Measurements from ENCODE around the gene POLR3C. TPM values are rescaled to one million over a fixed set of nuclear protein-coding genes. Genes with fewer than 3 reads are reported as not detected.
A peak's percentile ranks its signal among the peaks of the same experiment; 100 is the strongest.

POLR3C gene
- total RNA-seq, 1 experiment from 2014 or later, result 29.3 TPM

GRCh38 chr1:145868232-145868631, 44.2 kb downstream of the POLR3C start:
- CTCF ChIA-PET, result interaction anchor here (1.7 kb wide), 1 partner anchor 9 kb away, joined by 5 read pairs; the partner anchor contains the start of gene PIAS3
- DNase-seq, result no peak
- Mint-ChIP-seq H3K4me3 (ENCODE audit: low read depth, unreplicated experiment) (no peak overlapping the region), H3K27ac (ENCODE audit: unreplicated experiment) (no peak overlapping the region), H3K27me3 (ENCODE audit: unreplicated experiment) (peaks cover 48% of the 10 kb centered on the region), H3K4me1 (ENCODE audit: low read depth, unreplicated experiment) (no peaks in the 10 kb centered on the region), H3K36me3 (ENCODE audit: insufficient read depth, unreplicated experiment) (peaks cover 6% of the 10 kb centered on the region), H3K9me3 (ENCODE audit: low read depth, unreplicated experiment) (no peaks in the 10 kb centered on the region)
- BruUV-seq (replicated peaks), result no TSS peak
- intact Hi-C loops (cut with micrococcal nuclease; ENCODE audit: unreplicated experiment), result no loop called here
- no peak for TF ChIP-seq CTCF (IDR thresholded peaks at IDR 0.05; ENCODE audit: unreplicated experiment)

- no peak for TF ChIP-seq CTCF (IDR thresholded peaks at IDR 0.05; ENCODE audit: unreplicated experiment)
- CTCF ChIA-PET, result no interaction called here
- H3K4me3 Mint-ChIP-seq (ENCODE audit: low read depth, unreplicated experiment), result no peak overlapping the region
- BruUV-seq (replicated peaks), result no TSS peak
- no peak overlapping the region for H3K27ac Mint-ChIP-seq (ENCODE audit: unreplicated experiment)
- DNase-seq, result no peak
- H3K9me3 Mint-ChIP-seq (ENCODE audit: low read depth, unreplicated experiment), result no peaks in the 10 kb centered on the region
- peaks cover 30% of the 10 kb centered on the region for H3K27me3 Mint-ChIP-seq (ENCODE audit: unreplicated experiment)
- intact Hi-C loops (cut with micrococcal nuclease; ENCODE audit: unreplicated experiment), result no loop called here
- H3K4me1 Mint-ChIP-seq (ENCODE audit: low read depth, unreplicated experiment), result peaks cover 8% of the 10 kb centered on the region
- H3K36me3 Mint-ChIP-seq (ENCODE audit: insufficient read depth, unreplicated experiment), result no peaks in the 10 kb centered on the region
These were observed 48.3 kb downstream of the POLR3C start for GRCh38 chr1:145871994-145872924.

GRCh38 chr1:145874646-145875045, 50.6 kb downstream of the POLR3C start:
- H3K4me1 Mint-ChIP-seq (ENCODE audit: low read depth, unreplicated experiment), result peaks cover 31% of the 10 kb centered on the region
- CTCF ChIA-PET, result no interaction called here
- H3K27me3 Mint-ChIP-seq (ENCODE audit: unreplicated experiment), result peaks cover 15% of the 10 kb centered on the region

GRCh38 chr1:145877923-145878486, 54.0 kb downstream of the POLR3C start:
- Mint-ChIP-seq H3K27ac (ENCODE audit: unreplicated experiment) (peak overlapping the region; percentile 71), H3K36me3 (ENCODE audit: insufficient read depth, unreplicated experiment) (peaks cover 6% of the 10 kb centered on the region), H3K27me3 (ENCODE audit: unreplicated experiment) (peaks cover 13% of the 10 kb centered on the region), H3K9me3 (ENCODE audit: low read depth, unreplicated experiment) (no peaks in the 10 kb centered on the region), H3K4me1 (ENCODE audit: low read depth, unreplicated experiment) (peaks cover 40% of the 10 kb centered on the region), H3K4me3 (ENCODE audit: low read depth, unreplicated experiment) (peak overlapping the region; percentile 24)
- DNase-seq, result peak; percentile 68
- CTCF ChIA-PET, result interaction anchor here (1.7 to 2.0 kb wide), 3 partner anchors 10 to 19 kb away, joined by 4 to 10 read pairs (median 10); partner anchors contain the start of gene PIAS3
- intact Hi-C loops (cut with micrococcal nuclease; ENCODE audit: unreplicated experiment), result no loop called here
- no TSS peak for BruUV-seq (replicated peaks)
- no peak for TF ChIP-seq CTCF (IDR thresholded peaks at IDR 0.05; ENCODE audit: unreplicated experiment)

More at GRCh38 chr1:145874646-145875045, 50.6 kb downstream of the POLR3C start:
- no peaks in the 10 kb centered on the region for H3K9me3 Mint-ChIP-seq (ENCODE audit: low read depth, unreplicated experiment)
- no peak for TF ChIP-seq CTCF (IDR thresholded peaks at IDR 0.05; ENCODE audit: unreplicated experiment)
- intact Hi-C loops (cut with micrococcal nuclease; ENCODE audit: unreplicated experiment), result no loop called here
- peaks cover 6% of the 10 kb centered on the region for H3K36me3 Mint-ChIP-seq (ENCODE audit: insufficient read depth, unreplicated experiment)
- DNase-seq, result no peak
- no peak overlapping the region for H3K27ac Mint-ChIP-seq (ENCODE audit: unreplicated experiment)
- H3K4me3 Mint-ChIP-seq (ENCODE audit: low read depth, unreplicated experiment), result no peak overlapping the region
- no TSS peak for BruUV-seq (replicated peaks)
